ENCODE data around the gene THRB.

DNA sequence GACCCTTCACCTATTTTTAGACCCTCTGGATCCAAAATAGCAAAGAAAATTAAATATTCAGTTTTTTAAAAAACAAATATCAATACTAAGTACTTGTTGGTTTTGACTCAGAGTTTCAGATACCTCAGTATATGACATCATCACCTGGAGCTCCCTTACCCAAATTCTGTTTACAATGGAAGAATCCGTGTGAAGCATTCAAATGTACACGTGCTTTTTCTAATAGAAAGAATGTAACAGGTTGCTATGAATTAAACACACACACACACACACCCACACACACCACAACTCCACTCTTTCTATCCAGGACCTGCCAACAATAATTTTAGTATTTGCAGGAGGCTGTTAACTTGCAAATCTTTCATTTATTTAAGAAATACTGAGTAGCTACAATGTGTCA lies 221.8 kb downstream of the THRB start:
- TF ChIP-seq POLR2AphosphoS5 (IDR thresholded peaks at IDR 0.05) = no peak
- TF ChIP-seq CTCF (IDR thresholded peaks at IDR 0.05) = no peak
